Measurements from ENCODE around the gene RNF227. TPM values are rescaled to one million over a fixed set of nuclear protein-coding genes. Genes with fewer than 3 reads are reported as not detected.

RNF227 gene
- total and polyA plus RNA-seq, 2 of the 13 experiments (the other 11 are each of a cell fraction or from before 2014, with no cell fraction given) = 0.20 to 0.79 TPM

DNA sequence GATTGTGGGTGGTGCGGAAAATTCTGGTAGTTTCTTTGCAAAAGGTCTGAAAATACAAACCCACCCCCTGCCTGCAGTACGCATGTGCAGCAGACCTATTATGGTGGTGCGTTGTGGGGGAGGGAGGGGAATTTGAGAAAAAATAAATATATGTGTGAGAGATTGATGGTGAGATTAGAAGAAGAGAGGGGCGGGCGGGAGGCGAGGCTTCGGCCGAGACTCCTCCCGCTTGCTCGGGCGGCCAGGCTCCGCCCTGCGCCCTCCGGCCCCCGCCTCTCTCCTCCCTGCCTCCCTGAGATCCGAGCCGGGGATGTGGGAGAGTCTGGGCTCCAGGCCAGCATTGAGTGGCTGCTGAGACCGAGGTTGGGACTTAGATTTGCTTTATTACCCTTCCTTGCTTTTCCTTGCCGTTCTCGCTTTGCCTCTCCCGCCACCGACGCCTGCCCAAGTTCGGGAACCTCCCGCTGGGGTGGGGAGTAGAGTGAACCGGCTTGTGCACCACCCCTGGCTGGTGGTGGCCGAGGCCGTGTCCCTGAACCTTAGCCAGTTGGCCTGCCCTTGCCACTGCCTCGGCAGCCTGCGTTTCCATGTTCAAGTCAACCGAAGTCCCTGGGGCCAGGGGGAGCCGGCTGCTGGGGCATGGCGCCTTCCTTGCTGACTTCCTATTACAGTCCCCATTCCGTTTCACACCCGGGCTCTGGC, 28.5 kb downstream of the RNF227 start (continued):
- no peak for TF ChIP-seq FLYWCH1 (CRISPR knock-in tag; IDR thresholded peaks at IDR 0.05)
- TF ChIP-seq PCBP1 (IDR thresholded peaks at IDR 0.05; ENCODE audit: borderline replicate concordance, low read depth, low read length) = no peak
- TF ChIP-seq ZNF557 (CRISPR knock-in tag; IDR thresholded peaks at IDR 0.05) = no peak
- no peak for TF ChIP-seq RARG (CRISPR knock-in tag; IDR thresholded peaks at IDR 0.05; ENCODE audit: low read depth)
- TF ChIP-seq NR2C2 (CRISPR knock-in tag; IDR thresholded peaks at IDR 0.05; ENCODE audit: borderline replicate concordance) = peak; percentile 40; the same call in 1 of the 2 replicates
- no peak for TF ChIP-seq ZNF136 (CRISPR knock-in tag; IDR thresholded peaks at IDR 0.05; ENCODE audit: low read depth)
- no peak for TF ChIP-seq DNMT3B (CRISPR knock-in tag; conservative IDR thresholded peaks at IDR 0.05)
- TF ChIP-seq ZNF792 (CRISPR knock-in tag; IDR thresholded peaks at IDR 0.05) = no peak
- 0 out of 2 replicates have a peak, but pooled peaks have one; percentile 64 for TF ChIP-seq TSC22D2 (CRISPR knock-in tag; IDR thresholded peaks at IDR 0.05; ENCODE audit: borderline replicate concordance)
- TF ChIP-seq ZNF30 (CRISPR knock-in tag; IDR thresholded peaks at IDR 0.05) = no peak
- TF ChIP-seq, protein P1, sequence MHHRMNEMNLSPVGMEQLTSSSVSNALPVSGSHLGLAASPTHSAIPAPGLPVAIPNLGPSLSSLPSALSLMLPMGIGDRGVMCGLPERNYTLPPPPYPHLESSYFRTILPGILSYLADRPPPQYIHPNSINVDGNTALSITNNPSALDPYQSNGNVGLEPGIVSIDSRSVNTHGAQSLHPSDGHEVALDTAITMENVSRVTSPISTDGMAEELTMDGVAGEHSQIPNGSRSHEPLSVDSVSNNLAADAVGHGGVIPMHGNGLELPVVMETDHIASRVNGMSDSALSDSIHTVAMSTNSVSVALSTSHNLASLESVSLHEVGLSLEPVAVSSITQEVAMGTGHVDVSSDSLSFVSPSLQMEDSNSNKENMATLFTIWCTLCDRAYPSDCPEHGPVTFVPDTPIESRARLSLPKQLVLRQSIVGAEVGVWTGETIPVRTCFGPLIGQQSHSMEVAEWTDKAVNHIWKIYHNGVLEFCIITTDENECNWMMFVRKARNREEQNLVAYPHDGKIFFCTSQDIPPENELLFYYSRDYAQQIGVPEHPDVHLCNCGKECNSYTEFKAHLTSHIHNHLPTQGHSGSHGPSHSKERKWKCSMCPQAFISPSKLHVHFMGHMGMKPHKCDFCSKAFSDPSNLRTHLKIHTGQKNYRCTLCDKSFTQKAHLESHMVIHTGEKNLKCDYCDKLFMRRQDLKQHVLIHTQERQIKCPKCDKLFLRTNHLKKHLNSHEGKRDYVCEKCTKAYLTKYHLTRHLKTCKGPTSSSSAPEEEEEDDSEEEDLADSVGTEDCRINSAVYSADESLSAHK (CRISPR knock-in tag; IDR thresholded peaks at IDR 0.05; ENCODE audit: borderline replicate concordance) = no peak
- TF ChIP-seq, protein P2, sequence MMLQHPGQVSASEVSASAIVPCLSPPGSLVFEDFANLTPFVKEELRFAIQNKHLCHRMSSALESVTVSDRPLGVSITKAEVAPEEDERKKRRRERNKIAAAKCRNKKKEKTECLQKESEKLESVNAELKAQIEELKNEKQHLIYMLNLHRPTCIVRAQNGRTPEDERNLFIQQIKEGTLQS (CRISPR knock-in tag; IDR thresholded peaks at IDR 0.05) = no peak
- TF ChIP-seq ZBTB3 (CRISPR knock-in tag; IDR thresholded peaks at IDR 0.05; ENCODE audit: borderline replicate concordance, low read depth) = no peak
- no peak for TF ChIP-seq ZNF75D (CRISPR knock-in tag; IDR thresholded peaks at IDR 0.05; ENCODE audit: borderline replicate concordance)
- TF ChIP-seq, protein P3, sequence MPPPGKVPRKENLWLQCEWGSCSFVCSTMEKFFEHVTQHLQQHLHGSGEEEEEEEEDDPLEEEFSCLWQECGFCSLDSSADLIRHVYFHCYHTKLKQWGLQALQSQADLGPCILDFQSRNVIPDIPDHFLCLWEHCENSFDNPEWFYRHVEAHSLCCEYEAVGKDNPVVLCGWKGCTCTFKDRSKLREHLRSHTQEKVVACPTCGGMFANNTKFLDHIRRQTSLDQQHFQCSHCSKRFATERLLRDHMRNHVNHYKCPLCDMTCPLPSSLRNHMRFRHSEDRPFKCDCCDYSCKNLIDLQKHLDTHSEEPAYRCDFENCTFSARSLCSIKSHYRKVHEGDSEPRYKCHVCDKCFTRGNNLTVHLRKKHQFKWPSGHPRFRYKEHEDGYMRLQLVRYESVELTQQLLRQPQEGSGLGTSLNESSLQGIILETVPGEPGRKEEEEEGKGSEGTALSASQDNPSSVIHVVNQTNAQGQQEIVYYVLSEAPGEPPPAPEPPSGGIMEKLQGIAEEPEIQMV (CRISPR knock-in tag; IDR thresholded peaks at IDR 0.05; ENCODE audit: low read depth) = 0 out of 2 replicates have a peak, but pooled peaks have one; percentile 27
- no peak for TF ChIP-seq TEAD3 (CRISPR knock-in tag; optimal IDR thresholded peaks at IDR 0.05; ENCODE audit: borderline replicate concordance)
- TF ChIP-seq HNRNPUL1 (IDR thresholded peaks at IDR 0.05; ENCODE audit: low read depth, low read length) = no peak
- TF ChIP-seq CBX5 (CRISPR knock-in tag; IDR thresholded peaks at IDR 0.05; ENCODE audit: borderline replicate concordance) = 0 out of 2 replicates have a peak, but pooled peaks have one; percentile 18
- peak; percentile 49; the same call in 1 of the 2 replicates for TF ChIP-seq ZMYM4 (CRISPR knock-in tag; IDR thresholded peaks at IDR 0.05)
- TF ChIP-seq, protein P4, sequence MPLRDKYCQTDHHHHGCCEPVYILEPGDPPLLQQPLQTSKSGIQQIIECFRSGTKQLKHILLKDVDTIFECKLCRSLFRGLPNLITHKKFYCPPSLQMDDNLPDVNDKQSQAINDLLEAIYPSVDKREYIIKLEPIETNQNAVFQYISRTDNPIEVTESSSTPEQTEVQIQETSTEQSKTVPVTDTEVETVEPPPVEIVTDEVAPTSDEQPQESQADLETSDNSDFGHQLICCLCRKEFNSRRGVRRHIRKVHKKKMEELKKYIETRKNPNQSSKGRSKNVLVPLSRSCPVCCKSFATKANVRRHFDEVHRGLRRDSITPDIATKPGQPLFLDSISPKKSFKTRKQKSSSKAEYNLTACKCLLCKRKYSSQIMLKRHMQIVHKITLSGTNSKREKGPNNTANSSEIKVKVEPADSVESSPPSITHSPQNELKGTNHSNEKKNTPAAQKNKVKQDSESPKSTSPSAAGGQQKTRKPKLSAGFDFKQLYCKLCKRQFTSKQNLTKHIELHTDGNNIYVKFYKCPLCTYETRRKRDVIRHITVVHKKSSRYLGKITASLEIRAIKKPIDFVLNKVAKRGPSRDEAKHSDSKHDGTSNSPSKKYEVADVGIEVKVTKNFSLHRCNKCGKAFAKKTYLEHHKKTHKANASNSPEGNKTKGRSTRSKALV (CRISPR knock-in tag; IDR thresholded peaks at IDR 0.05) = no peak; the same call in 1 of the 2 replicates
- TF ChIP-seq NPAS2 (CRISPR knock-in tag; IDR thresholded peaks at IDR 0.05; ENCODE audit: borderline replicate concordance) = no peak
- TF ChIP-seq ZNF549 (CRISPR knock-in tag; IDR thresholded peaks at IDR 0.05) = no peak
- TF ChIP-seq ZNF562 (CRISPR knock-in tag; IDR thresholded peaks at IDR 0.05; ENCODE audit: borderline replicate concordance) = no peak
- no peak for TF ChIP-seq LCORL (IDR thresholded peaks at IDR 0.05)
- TF ChIP-seq LCORL (CRISPR knock-in tag; IDR thresholded peaks at IDR 0.05) = peak; percentile 62
